ENCODE data around the gene RPRD1A. TPM values are rescaled to one million over a fixed set of nuclear protein-coding genes. Genes with fewer than 3 reads are reported as not detected.

Gene RPRD1A
- polyA plus RNA-seq, 1 of the 3 experiments (the other 2 are of a cell fraction) = 28.9 TPM

DNA sequence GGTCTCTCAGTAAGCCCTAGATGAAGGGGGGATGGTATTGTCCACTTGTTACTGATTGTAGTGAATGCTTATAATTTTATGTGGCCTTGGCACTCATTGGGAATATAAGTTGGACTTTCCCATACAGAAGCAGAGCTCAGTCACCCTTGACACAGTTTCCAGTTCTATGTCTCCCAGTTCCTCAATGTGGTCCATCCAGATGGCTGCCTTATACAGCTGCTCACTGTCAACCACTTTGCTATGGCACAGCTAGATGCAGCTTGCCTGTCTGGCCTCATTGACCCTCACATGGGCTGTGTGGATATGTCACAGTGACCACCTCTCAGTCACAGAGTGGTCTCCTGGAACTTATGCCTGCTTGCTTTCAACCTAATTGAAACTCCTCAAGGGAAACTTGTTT is 40.1 kb upstream of the RPRD1A start:
- Histone ChIP-seq H3K4me1 (ENCODE audit: control insufficient read depth in 1 of 2, insufficient read depth in 2 of 2, low read depth in 1 of 2, low read length in 1 of 2) (no peaks in the 10 kb centered on the region; a peak in 1 of 4 replicates), H3K9me3 (peaks cover 6% of the 10 kb centered on the region; the same call in 1 of the 2 replicates), H3K36me3 (replicated peaks in 1 of 2; ENCODE audit: control insufficient read depth in 1 of 2, insufficient read depth in 2 of 2, low read length in 1 of 2) (peaks cover 41 to 44% of the 10 kb centered on the region in 2 experiments), H3K9me2 (no peaks in the 10 kb centered on the region), H3K4me2 (no peak overlapping the region), H4K20me1 (ENCODE audit: insufficient read depth) (no peaks in the 10 kb centered on the region), H3F3A (replicated peaks; ENCODE audit: insufficient read depth) (no peaks in the 10 kb centered on the region), H3K27me3 (ENCODE audit: insufficient read depth) (no peaks in the 10 kb centered on the region), H2AFZ (ENCODE audit: low read depth) (no peak overlapping the region), H3K4me3 (ENCODE audit: low read depth in 2 of 2, low read length in 1 of 2) (no peak overlapping the region), H3K79me2 (ENCODE audit: insufficient read depth) (no peaks in the 10 kb centered on the region), H3K27ac (ENCODE audit: low read depth in 2 of 2, low read length in 1 of 2) (no peak overlapping the region), H3K9ac (no peak overlapping the region)
- CTCF ChIA-PET = interaction anchor here (0.9 to 2.7 kb wide), 2 partner anchors 11 to 47 kb away, joined by 3 to 9 read pairs; no protein-coding TSS in a partner anchor
- TF ChIP-seq, protein P1, sequence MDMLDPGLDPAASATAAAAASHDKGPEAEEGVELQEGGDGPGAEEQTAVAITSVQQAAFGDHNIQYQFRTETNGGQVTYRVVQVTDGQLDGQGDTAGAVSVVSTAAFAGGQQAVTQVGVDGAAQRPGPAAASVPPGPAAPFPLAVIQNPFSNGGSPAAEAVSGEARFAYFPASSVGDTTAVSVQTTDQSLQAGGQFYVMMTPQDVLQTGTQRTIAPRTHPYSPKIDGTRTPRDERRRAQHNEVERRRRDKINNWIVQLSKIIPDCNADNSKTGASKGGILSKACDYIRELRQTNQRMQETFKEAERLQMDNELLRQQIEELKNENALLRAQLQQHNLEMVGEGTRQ (IDR thresholded peaks at IDR 0.05; ENCODE audit: borderline replicate concordance, low read depth, low read length) = no peak
- TF ChIP-seq, protein P2, sequence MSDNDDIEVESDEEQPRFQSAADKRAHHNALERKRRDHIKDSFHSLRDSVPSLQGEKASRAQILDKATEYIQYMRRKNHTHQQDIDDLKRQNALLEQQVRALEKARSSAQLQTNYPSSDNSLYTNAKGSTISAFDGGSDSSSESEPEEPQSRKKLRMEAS (IDR thresholded peaks at IDR 0.05; ENCODE audit: low read depth) = no peak
- TF ChIP-seq TEAD4 (IDR thresholded peaks at IDR 0.05; ENCODE audit: borderline replicate concordance, insufficient read depth) (no peak), RCOR1 (IDR thresholded peaks at IDR 0.05; ENCODE audit: low read length) (no peak), SMC3 (IDR thresholded peaks at IDR 0.05; ENCODE audit: low read depth, low read length) (no peak), NFIC (IDR thresholded peaks at IDR 0.05; ENCODE audit: borderline replicate concordance) (no peak), TAF1 (IDR thresholded peaks at IDR 0.05; ENCODE audit: borderline replicate concordance, low read depth, low read length) (no peak), RAD21 (IDR thresholded peaks at IDR 0.05; ENCODE audit: low read length) (no peak)
- TF ChIP-seq, protein P3, sequence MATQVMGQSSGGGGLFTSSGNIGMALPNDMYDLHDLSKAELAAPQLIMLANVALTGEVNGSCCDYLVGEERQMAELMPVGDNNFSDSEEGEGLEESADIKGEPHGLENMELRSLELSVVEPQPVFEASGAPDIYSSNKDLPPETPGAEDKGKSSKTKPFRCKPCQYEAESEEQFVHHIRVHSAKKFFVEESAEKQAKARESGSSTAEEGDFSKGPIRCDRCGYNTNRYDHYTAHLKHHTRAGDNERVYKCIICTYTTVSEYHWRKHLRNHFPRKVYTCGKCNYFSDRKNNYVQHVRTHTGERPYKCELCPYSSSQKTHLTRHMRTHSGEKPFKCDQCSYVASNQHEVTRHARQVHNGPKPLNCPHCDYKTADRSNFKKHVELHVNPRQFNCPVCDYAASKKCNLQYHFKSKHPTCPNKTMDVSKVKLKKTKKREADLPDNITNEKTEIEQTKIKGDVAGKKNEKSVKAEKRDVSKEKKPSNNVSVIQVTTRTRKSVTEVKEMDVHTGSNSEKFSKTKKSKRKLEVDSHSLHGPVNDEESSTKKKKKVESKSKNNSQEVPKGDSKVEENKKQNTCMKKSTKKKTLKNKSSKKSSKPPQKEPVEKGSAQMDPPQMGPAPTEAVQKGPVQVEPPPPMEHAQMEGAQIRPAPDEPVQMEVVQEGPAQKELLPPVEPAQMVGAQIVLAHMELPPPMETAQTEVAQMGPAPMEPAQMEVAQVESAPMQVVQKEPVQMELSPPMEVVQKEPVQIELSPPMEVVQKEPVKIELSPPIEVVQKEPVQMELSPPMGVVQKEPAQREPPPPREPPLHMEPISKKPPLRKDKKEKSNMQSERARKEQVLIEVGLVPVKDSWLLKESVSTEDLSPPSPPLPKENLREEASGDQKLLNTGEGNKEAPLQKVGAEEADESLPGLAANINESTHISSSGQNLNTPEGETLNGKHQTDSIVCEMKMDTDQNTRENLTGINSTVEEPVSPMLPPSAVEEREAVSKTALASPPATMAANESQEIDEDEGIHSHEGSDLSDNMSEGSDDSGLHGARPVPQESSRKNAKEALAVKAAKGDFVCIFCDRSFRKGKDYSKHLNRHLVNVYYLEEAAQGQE (IDR thresholded peaks at IDR 0.05; ENCODE audit: low read depth, low read length) = no peak
- TF ChIP-seq, protein P4, sequence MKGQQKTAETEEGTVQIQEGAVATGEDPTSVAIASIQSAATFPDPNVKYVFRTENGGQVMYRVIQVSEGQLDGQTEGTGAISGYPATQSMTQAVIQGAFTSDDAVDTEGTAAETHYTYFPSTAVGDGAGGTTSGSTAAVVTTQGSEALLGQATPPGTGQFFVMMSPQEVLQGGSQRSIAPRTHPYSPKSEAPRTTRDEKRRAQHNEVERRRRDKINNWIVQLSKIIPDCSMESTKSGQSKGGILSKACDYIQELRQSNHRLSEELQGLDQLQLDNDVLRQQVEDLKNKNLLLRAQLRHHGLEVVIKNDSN (IDR thresholded peaks at IDR 0.05; ENCODE audit: borderline replicate concordance, low read depth) = no peak
- POLR2A ChIA-PET = no interaction called here
- no peak for DNase-seq

DNA sequence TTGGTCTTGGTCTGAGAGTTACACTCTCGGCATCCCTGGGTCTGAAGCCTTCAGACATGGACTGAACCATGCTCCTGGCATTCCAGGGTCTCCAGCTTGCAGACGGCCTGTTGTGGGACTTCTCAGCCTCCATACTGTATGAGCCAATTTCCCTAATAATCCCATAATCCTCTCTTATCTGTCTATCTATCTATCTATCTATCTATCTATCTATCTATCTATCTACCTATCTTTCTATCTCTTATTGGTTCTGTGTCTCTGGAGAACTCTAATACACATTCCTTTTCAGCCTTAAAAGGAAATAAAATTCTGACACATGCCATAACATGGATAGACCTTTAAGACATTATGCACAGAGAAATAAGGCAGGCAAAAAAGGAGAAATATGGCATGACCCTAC is 37.4 kb upstream of the RPRD1A start:
- H4K20me1 ChIP-seq (ENCODE audit: insufficient read depth) = no peaks in the 10 kb centered on the region
- ChIA-PET POLR2A (no interaction called here), CTCF (interaction anchor here (1.3 to 2.7 kb wide), 2 partner anchors 8 to 87 kb away, joined by 4 to 9 read pairs; no protein-coding TSS in a partner anchor)
- H3K79me2 ChIP-seq (ENCODE audit: insufficient read depth) = no peaks in the 10 kb centered on the region
- H2AFZ ChIP-seq (ENCODE audit: low read depth) = no peak overlapping the region
- 89% methylated on average over 2 of the region's 2 CpGs for WGBS (ENCODE audit: low lambda C conversion rate)
- no peak for DNase-seq
- H3K9me3 ChIP-seq = peaks cover 6% of the 10 kb centered on the region; the same call in 1 of the 2 replicates
- H3K4me1 ChIP-seq (ENCODE audit: control insufficient read depth in 1 of 2, insufficient read depth in 2 of 2, low read depth in 1 of 2, low read length in 1 of 2) = no peaks in the 10 kb centered on the region; a peak in 1 of 4 replicates
- H3K9me2 ChIP-seq = no peaks in the 10 kb centered on the region
- no peak overlapping the region for H3K9ac ChIP-seq
- H3K36me3 ChIP-seq (replicated peaks in 1 of 2; ENCODE audit: control insufficient read depth in 1 of 2, insufficient read depth in 2 of 2, low read length in 1 of 2) = peaks cover 17 to 20% of the 10 kb centered on the region in 2 experiments
- H3K4me3 ChIP-seq (ENCODE audit: low read depth in 2 of 2, low read length in 1 of 2) = no peak overlapping the region
- H3K4me2 ChIP-seq = no peak overlapping the region
- no peaks in the 10 kb centered on the region for H3K27me3 ChIP-seq (ENCODE audit: insufficient read depth)
- no peak overlapping the region for H3K27ac ChIP-seq (ENCODE audit: low read depth in 2 of 2, low read length in 1 of 2)
- H3F3A ChIP-seq (replicated peaks; ENCODE audit: insufficient read depth) = no peaks in the 10 kb centered on the region
- TF ChIP-seq, protein P3 (IDR thresholded peaks at IDR 0.05; ENCODE audit: low read depth, low read length) = no peak
- TF ChIP-seq, protein P5, sequence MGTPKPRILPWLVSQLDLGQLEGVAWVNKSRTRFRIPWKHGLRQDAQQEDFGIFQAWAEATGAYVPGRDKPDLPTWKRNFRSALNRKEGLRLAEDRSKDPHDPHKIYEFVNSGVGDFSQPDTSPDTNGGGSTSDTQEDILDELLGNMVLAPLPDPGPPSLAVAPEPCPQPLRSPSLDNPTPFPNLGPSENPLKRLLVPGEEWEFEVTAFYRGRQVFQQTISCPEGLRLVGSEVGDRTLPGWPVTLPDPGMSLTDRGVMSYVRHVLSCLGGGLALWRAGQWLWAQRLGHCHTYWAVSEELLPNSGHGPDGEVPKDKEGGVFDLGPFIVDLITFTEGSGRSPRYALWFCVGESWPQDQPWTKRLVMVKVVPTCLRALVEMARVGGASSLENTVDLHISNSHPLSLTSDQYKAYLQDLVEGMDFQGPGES (IDR thresholded peaks at IDR 0.05; ENCODE audit: low read depth, low read length) = no peak
- TF ChIP-seq, protein P4 (IDR thresholded peaks at IDR 0.05; ENCODE audit: borderline replicate concordance, low read depth) = no peak
- no peak for TF ChIP-seq RAD21 (IDR thresholded peaks at IDR 0.05; ENCODE audit: low read length)
- no peak for TF ChIP-seq POLR2AphosphoS5 (IDR thresholded peaks at IDR 0.05; ENCODE audit: low read depth, low read length)
- no peak for TF ChIP-seq RFX5 (IDR thresholded peaks at IDR 0.05; ENCODE audit: low read length)

Measured in SK-N-SH (cell line).